HG02973 (cell line): ENCODE results near the gene PHLDA2.

ENCODE experiments used
- ATAC-seq: cut with Tn5 transposase; IDR thresholded peaks from one replicate; pipeline ENCODE4 v1.9.1; 2021; ENCODE audit warnings: moderate library complexity; ENCODE audit not compliant: unreplicated experiment

The PHLDA2 gene

DNA sequence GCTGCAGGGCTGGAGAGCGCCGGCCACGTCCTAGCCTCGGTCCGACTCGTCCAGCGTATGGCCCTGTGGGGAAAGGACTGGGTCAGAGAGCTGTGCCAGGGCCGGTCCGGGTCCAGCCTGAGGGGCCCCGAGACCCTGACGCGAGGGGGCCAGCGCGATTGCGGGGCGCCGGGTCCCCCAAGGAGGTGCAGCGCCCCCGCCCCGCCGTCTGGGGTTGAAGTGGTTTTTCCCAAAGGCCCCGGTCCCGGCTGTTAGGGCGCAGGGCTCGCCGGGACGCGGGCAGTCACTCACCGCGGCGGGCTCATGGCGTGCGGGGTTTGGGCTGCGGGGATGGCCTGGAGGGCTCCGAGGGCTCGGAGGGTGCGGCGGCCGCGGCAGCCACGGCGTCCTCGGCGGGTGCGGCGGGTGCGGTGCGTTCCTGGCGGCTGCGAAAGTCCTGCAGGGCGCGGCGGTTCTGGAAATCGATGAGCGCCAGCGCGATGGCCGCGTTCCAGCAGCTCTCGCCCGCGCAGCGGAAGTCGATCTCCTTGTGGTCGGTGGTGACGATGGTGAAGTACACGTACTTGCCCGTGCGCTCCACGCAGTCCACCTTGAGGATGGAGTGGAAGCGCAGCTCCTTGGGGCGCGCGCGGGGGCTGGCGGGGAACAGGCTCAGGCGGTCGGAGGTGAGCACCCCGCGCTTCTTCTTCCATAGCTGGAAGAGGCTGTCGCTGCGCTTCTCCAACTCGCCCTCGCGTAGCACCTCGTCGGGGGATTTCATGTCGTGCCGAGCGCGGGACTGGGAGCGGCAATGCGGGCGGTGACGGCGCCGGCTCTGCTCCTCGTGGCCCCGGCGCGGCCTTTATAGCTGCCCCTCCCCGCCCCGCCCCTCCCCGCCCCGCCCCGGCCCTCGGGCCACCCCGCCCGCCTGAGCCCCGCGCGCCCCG lies at the start of gene PHLDA2:
Gene PHLDA2 (minus strand): TSS at position 816 of the 926 bp plus-strand sequence. CDS start 56 bp downstream, at position 760.
- ATAC-seq: no peak

DNA sequence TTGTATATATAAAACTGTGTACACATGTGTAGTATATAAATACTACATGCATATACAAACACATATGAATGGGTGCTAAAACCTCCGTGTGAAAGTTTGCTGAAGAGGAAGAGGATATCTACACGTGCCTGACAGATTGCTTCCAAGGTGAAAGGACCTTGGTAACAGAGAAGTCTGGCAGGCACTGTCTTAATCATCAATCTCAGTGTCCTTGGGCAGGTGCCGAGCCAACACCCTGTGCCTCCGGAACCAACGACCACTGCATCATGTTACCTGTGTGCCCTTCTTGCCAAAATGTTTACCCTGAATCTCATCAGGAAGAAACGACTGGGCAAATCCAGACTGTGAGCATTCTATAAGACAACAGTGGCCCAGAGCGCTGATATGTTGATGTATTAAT lies 47.9 kb upstream of the PHLDA2 start:
- ATAC-seq: no peak

DNA sequence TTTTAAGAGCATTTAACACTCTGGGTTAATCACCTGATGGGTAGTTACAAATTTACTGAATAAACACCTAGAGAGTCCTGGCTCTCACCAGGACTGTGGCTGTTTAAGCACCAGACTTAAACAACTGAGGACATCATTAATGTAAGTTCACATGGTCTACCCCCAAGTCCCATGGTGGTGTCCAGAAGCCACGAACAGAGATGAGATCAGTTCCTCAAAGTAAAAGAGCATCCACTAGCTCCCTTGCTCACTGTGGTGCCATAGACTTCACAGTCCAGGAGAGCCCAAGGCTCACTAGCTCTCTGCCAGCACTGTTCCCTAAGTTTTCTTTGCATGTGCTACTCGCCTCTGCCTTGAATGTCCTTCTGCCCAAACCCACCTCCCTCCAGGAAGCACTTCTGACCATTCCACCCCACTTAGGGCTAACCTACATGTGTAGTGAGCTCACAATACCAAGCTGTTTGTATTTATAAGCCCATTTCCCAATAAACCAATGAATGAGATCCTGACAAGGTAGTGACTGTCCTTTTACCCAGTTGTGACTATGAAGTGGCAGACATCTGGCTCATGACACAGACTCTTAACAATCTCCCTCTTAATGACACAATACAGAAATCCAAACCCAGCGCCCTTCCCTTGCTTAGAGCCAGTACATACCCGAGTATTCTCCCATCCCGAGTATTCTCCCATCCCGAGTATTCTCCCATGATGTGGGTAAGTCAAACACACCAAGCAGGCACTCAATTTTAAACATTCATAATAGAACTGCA lies 47.3 kb upstream of the PHLDA2 start:
- ATAC-seq: no peak

DNA sequence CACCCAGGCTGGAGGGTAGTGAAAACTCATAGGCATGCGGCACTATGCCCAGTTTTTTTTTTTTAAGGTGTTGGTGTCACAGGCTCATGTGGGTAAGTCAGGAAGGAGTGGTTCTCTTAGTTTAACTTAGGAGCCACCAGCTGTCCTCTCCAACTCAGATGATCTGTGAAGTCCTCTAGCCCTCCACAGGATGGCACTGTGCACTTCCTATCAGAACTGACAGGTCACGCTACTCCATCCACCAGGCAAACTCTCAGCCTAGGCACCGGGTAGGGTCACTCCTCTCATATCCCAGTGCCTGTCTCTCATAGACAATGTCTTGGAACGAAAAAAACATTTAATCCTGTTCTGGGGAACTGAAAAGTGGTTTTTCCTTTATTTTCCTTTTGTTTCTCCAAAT lies 46.4 kb upstream of the PHLDA2 start:
- ATAC-seq: no peak

GRCh38 chr11:2974272-2974671 lies 45.1 kb upstream of the PHLDA2 start:
- no peak for ATAC-seq

GRCh38 chr11:2968341-2968900 lies 39.2 kb upstream of the PHLDA2 start:
- no peak for ATAC-seq

DNA sequence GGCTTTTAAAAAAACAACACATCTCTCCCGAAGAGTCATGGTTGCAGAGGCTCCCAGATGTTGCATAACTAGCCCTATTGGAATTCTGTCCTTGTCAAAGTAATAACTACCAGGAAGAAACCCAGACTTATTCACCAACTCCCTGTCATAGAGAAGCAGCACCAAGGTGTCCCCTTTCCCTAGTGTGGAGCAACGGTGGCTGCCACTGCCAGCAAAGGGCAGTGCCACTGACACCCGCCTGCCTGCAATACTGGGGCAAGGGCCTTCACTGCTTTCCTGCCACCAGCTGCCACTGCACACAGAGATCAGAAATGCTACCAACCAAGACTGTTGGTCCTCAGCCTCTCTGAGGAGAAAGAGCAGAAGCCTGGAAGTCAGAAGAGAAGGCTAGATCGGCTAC lies 35.6 kb upstream of the PHLDA2 start:
- ATAC-seq: no peak

DNA sequence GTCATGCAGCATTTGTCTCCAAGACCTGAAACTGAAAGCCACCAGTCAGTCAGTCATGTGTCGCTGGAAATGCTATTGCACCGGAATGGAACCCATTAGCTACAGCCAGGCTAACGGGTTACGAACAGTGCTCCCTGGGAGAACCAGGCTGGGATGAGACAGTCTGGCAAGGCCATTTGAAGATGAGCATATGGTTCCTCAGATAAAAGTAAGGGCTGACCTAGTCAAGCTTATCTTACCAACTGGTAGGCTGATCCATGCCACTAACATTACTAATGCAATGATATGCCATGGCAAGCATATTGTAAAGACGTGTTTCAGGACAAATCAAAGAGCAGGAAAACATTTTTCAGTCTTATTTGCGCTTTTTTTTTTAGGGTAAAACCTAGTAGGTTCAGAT lies 34.5 kb upstream of the PHLDA2 start:
- ATAC-seq: no peak

GRCh38 chr11:2963112-2963754 lies 34.0 kb upstream of the PHLDA2 start:
- no peak for ATAC-seq

DNA sequence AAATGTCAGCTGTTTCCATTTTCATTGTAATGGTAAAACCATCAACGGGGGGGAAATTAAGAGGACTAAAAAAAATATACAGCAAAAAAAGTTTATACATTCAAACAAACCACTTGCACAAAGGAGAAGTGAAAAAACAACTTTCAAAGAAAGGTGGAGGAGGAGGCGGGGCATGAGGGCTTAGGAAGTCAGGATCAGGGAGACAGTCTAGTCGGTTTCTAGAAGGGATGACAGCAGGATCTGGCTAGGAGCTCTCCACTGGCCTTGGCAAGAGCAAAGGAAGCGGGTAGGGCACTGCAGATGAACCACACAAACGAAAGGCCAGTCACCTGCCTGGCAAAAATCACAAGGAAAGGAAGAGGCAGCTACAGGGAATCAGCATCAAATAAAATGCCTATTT lies 31.9 kb upstream of the PHLDA2 start:
- no peak for ATAC-seq

- ATAC-seq: no peak
These were observed 30.9 kb upstream of the PHLDA2 start for GRCh38 chr11:2960139-2960538.

DNA sequence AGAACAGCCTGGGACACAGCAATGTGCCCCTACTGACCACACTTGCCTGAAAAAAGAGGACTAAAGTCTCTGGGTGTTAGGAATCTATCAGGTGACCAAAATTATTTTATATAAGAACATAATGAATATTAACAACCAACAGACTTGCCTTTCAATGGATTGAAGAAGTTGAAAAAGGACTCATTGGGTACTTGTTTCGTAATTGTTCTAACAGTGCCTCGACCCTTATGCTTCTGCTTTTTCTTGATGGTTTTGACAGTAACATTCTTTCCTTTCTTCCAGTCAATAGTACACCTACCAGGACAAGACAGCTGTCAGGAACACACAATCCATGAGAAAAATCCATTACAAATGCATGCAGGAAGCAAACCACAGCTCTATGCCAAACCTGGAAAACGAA lies 29.0 kb upstream of the PHLDA2 start:
- ATAC-seq: no peak

GRCh38 chr11:2955906-2956476 lies 26.8 kb upstream of the PHLDA2 start:
- ATAC-seq: no peak

GRCh38 chr11:2954263-2954662 lies 25.0 kb upstream of the PHLDA2 start:
- no peak for ATAC-seq

GRCh38 chr11:2952290-2952689 lies 23.1 kb upstream of the PHLDA2 start:
- ATAC-seq: no peak

DNA sequence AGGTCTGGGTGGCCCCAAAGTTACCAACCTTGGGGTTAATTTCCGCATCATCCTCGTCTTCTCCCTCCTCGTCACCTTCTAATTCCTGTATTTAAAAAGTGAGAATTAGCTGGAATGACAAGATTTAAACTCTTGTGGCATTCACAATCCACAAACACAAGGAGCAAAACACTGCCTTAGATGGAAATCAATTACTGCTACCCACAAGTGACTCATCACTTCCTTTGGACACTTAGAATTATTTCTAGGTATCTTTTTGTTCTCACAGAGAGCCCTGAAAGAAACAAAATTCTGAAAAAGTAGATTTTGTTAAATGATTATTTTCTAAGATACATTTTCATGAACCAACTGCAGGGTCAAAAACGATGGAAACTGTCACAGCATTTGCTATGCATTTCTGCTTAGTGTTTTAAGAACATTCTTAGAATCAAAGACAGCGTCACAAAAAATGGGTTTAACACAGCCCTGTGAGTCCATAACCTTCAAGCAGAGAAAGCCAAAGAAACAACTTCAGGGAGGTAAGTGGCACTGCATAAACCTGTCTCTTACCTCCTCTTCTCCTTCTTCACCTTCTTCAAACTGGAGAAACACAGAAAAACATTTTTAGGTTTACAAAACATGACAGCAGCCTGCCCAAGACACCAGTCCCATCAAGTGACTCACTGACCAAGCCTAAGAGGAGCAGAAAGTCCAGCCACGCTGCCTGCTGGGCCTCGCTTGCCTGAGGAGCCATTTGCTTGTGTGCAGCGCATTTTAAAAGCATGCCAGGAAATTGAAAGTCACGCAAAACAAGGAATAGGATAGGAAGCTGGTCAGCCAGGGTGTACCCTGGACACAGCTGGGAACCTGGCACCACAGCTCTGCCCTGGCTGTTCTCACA lies 22.3 kb upstream of the PHLDA2 start:
- ATAC-seq: no peak

GRCh38 chr11:2950825-2951224 lies 21.6 kb upstream of the PHLDA2 start:
- ATAC-seq: no peak

DNA sequence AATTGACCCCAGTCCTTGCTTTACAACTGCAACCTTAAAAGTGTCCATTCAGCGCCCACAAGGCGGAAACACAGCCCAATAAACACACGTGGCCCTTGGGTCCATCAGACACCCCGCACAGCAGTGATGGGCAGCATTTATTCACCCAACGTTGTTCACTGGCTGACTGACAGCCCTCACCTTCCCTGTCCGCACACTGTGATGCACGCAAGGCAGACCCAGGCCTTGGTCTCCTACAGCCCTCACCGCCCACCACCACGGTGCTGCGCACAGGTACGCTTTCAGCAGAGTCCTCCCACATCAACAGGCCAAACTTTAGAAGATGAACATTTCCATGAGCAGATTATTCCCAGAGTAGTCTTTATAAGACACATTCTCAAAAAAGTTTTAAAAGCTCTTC lies 20.7 kb upstream of the PHLDA2 start:
- ATAC-seq: no peak

DNA sequence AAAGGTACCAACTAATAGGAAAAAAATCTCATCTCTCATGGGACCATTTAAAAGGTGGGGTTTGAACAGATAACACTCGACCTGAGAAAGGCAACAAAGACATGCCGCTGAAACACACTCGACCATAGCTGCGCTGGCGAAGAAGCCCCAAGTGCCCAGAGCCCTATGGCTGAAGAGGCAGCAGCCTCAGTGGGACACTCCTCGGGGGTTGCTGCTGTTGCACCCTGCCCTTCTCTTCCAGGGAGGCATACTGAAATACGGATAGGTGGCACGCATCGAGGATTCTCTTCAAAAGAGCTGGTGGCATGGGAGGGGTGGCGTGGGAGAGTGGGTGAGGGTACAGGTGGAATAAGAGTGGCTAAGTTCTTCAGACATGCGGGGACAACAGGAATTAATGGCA lies 18.5 kb upstream of the PHLDA2 start:
- ATAC-seq: no peak

DNA sequence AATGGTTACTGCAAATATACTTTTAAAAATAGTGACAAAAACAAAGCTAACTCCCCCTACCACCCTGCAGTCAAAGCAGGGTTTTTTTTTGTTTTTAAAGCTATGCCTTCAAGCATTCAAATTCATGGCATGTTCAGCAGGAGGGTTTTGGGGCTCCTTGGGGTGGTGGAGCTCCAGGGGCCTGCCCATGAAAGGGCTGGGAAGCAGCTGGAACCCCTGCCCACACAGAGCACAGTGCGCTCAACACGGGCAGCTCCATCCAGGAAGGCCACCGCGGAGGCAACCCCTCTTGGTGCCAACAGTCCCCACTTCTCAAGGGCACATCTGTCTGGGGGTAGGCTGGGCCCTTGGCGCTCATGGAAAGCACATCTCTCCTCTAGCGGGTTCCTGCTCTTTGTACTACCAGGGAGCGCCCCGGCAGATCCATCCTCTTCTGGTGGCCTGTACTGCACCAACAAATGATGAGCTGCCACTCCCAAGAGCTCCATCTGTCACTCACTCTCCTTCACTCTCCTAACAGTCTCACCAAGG lies 16.6 kb upstream of the PHLDA2 start:
- no peak for ATAC-seq
